Hepatocyte (in vitro differentiated cells): ENCODE data around the gene SIN3A.

ENCODE experiments used
- CTCF ChIP-seq: fragments of 200-600 bp; sonication (generic); IDR thresholded peaks from 2 replicates; pipeline ENCODE4 v1.5.1; 2016; ENCODE audit warnings: antibody characterized with exemption, mild to moderate bottlenecking; ENCODE audit not compliant: poor library complexity
- EZH2 ChIP-seq: fragments of 200-600 bp; sonication (generic); IDR thresholded peaks from 2 replicates; pipeline ENCODE4 v1.6.1; 2016; ENCODE audit warnings: antibody characterized with exemption, mild to moderate bottlenecking, borderline replicate concordance

DNA sequence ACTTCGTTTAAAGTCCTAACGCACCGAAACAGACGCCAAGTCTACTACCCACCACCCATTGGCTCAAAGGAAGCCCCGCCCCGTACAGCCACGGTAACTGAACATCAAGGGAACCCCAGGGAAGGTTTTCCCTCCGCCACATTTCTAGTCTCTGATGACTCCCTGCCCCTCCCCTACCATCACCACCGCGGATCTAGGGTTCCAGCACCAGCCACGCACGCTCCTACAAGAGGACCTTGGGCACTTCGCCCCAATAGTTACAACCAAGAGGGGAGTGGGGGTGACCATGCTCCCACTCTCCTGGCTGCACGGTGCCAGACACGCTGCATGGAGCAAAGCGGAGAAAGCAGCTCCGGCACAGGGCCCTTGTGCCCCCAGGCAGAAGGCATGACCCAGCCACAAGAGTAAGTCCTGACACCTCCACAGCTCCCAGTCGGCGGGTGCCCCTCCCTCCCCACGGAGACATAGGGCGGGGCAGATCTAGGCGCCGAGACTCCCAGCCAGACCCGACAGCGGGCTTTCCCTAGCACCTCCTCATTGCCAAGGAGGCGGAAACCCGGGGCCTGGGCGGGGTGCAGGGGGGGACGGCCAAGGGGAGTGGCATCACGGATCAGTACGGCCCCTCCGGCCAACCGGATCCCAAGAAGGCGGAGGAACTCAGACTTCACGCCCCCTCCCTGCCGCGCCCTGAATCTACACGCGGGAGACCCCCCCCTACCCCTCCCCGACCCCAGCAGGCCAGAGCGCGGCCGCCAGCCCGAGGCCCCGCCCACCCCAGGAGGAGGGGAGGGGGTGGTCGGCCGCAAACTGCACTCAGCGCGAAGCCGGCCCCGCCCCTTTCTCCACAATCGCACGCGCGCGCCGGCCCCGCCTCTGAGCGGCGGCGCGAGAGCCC, 936 bp downstream of the SIN3A start:
- no peak for TF ChIP-seq CTCF
- no peak for TF ChIP-seq EZH2
